Gastrocnemius medialis (tissue), 4 donors: ENCODE measurements around the gene PTPRR. TPM values are rescaled to one million over a fixed set of nuclear protein-coding genes. Genes with fewer than 3 reads are reported as not detected.

ENCODE experiments used
- ATAC-seq, 2 donors: fragments of 150-250 bp; one replicate each; pipeline ENCODE4 v1.9.1; 2016
- DNase-seq, 2 donors: peaks; one replicate each; pipeline ENCODE4 v3.0.0-alpha.2; 2019
- H3K27ac ChIP-seq, 4 donors: fragments of 200-600 bp; sonication (generic); 1 replicate in 1 of 4; 2 replicates in 3 of 4; pipeline ENCODE4 v1.5.1; 2016 to 2018; ENCODE audit warnings: mild to moderate bottlenecking in 2 of 4, moderate library complexity in 1 of 4
- H3K27me3 ChIP-seq, 3 donors: fragments of 200-600 bp; sonication (generic) in 2 of 3; 1 replicate in 1 of 3; 2 replicates in 2 of 3; pipeline versions ENCODE4 v1.5.1 to v1.6.0; 2016 to 2019; ENCODE audit warnings: mild to moderate bottlenecking in 1 of 3, moderate library complexity in 1 of 3
- H3K36me3 ChIP-seq, 2 donors: fragments of 200-600 bp; sonication (generic) in 1 of 2; one replicate each; pipeline ENCODE4 v1.5.1; 2017 to 2018
- H3K4me1 ChIP-seq, 2 donors: fragments of 200-600 bp; sonication (generic) in 1 of 2; one replicate each; pipeline ENCODE4 v1.5.1; 2016 to 2017; ENCODE audit warnings: mild to moderate bottlenecking in 2 of 2
- H3K4me3 ChIP-seq, 4 donors: fragments of 200-600 bp; sonication (generic) in 3 of 4; 1 replicate in 1 of 4; 2 replicates in 3 of 4; pipeline ENCODE4 v1.5.1; 2016 to 2019; ENCODE audit warnings: mild to moderate bottlenecking in 2 of 4
- H3K9me3 ChIP-seq, 3 donors: fragments of 200-600 bp; sonication (generic) in 2 of 3; 1 replicate in 1 of 3; 2 replicates in 2 of 3; pipeline ENCODE4 v1.5.1; 2016 to 2019
- POLR2A ChIP-seq, 2 donors: fragments of 450-650 bp; IDR thresholded peaks; one replicate each; pipeline ENCODE4 v1.6.1; 2017; ENCODE audit warnings: antibody characterized with exemption in 2 of 2, mild to moderate bottlenecking in 2 of 2, moderate library complexity in 2 of 2
- in situ Hi-C, 4 donors: fragments of 200-750 bp; cut with MboI; loops; one replicate each; pipeline versions ENCODE4 v1.15.0 to v1.8.0; 2017; ENCODE audit warnings: low sequenced_read_pairs in 4 of 4
- intact Hi-C: fragments of 100-400 bp; cut with DNase I; formaldehyde crosslinking; loops from one replicate; pipeline ENCODE4 v1.15.1; 2023; ENCODE audit warnings: low total_unique reads
- total RNA-seq, 4 donors: library from RNA; depleted of rRNA; stranded (reverse); fragments of >200 nt; gene quantifications; one replicate each; pipeline versions ENCODE4 v1.1.0 to v1.2.3, GENCODE V29; 2016
- TF ChIP-seq, protein P1 (sequence below), 5 experiments: fragments of 450-650 bp in 3 of 5; fragments of 200-600 bp in 2 of 5; sonication (generic) in 2 of 5; IDR thresholded peaks in 4 of 5; conservative IDR thresholded peaks in 1 of 5; 1 replicate in 4 of 5; 2 replicates in 1 of 5; pipeline ENCODE4 v1.5.1; 2016 to 2019; ENCODE audit warnings: antibody characterized with exemption in 5 of 5, mild to moderate bottlenecking in 3 of 5, moderate library complexity in 3 of 5

PTPRR gene, protein sequence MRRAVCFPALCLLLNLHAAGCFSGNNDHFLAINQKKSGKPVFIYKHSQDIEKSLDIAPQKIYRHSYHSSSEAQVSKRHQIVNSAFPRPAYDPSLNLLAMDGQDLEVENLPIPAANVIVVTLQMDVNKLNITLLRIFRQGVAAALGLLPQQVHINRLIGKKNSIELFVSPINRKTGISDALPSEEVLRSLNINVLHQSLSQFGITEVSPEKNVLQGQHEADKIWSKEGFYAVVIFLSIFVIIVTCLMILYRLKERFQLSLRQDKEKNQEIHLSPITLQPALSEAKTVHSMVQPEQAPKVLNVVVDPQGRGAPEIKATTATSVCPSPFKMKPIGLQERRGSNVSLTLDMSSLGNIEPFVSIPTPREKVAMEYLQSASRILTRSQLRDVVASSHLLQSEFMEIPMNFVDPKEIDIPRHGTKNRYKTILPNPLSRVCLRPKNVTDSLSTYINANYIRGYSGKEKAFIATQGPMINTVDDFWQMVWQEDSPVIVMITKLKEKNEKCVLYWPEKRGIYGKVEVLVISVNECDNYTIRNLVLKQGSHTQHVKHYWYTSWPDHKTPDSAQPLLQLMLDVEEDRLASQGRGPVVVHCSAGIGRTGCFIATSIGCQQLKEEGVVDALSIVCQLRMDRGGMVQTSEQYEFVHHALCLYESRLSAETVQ
- under 1 TPM in 2 of 4 donors, not detected in 2; 0.18 to 0.20 TPM for total RNA-seq

DNA sequence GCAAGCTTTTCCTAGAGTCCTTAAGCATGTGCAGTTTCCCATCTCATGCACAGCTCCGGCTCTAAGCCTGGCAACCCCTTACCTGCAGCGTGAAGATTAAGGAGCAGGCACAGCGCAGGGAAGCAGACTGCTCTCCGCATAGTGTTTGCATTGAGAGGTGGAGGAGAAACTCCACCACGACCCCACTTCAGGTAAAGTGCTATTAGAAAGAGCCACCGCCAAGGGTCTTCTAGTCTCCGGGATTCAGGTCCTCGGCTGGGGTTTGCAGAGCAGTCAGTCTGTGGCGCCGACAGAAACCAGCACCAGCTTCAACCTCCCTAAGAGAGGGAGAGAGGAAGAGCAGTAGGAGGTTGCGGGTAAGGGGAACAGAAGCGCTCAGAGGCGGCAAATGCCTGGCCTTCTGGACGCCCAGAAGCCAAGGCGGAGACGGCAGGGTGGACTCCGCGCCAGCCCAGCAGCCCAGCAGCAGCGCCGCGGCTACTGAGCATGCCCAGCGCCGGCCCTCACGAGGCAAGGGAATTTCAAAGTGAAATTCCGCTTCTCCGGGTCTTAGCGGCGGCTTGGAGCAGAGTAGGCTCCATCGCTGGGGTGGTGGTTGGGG lies at the start of gene PTPRR:
TSS of gene PTPRR (minus strand) at position 488 of the 601 bp plus-strand sequence. CDS start at position 140, 348 bp downstream.
- peaks cover 0 to 8% (median 3%) of the 10 kb centered on the region in 3 donors for H3K27me3 ChIP-seq
- H3K9me3 ChIP-seq: no peaks in the 10 kb centered on the region
- in situ Hi-C loops: no loop called here
- no peak for ATAC-seq
- no peak for DNase-seq
- H3K4me1 ChIP-seq: no peaks in the 10 kb centered on the region
- H3K27ac ChIP-seq: no peak within 1 kb of the TSS
- intact Hi-C loops: no loop called here
- TF ChIP-seq, protein P1, sequence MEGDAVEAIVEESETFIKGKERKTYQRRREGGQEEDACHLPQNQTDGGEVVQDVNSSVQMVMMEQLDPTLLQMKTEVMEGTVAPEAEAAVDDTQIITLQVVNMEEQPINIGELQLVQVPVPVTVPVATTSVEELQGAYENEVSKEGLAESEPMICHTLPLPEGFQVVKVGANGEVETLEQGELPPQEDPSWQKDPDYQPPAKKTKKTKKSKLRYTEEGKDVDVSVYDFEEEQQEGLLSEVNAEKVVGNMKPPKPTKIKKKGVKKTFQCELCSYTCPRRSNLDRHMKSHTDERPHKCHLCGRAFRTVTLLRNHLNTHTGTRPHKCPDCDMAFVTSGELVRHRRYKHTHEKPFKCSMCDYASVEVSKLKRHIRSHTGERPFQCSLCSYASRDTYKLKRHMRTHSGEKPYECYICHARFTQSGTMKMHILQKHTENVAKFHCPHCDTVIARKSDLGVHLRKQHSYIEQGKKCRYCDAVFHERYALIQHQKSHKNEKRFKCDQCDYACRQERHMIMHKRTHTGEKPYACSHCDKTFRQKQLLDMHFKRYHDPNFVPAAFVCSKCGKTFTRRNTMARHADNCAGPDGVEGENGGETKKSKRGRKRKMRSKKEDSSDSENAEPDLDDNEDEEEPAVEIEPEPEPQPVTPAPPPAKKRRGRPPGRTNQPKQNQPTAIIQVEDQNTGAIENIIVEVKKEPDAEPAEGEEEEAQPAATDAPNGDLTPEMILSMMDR (IDR thresholded peaks at IDR 0.05 in 4 of 5, conservative IDR thresholded peaks at IDR 0.05 in 1 of 5): no peak
- no peak for TF ChIP-seq POLR2A (IDR thresholded peaks at IDR 0.05)
- peak within 1 kb of the TSS in 2 of 4 donors; percentile 17 to 31 for H3K4me3 ChIP-seq
- no peaks in the 10 kb centered on the region for H3K36me3 ChIP-seq

- ATAC-seq (no peak), DNase-seq (no peak)
- TF ChIP-seq POLR2A (IDR thresholded peaks at IDR 0.05): no peak
- TF ChIP-seq, protein P1 (IDR thresholded peaks at IDR 0.05 in 4 of 5, conservative IDR thresholded peaks at IDR 0.05 in 1 of 5): no peak
- intact Hi-C loops (no loop called here), in situ Hi-C loops (no loop called here)
- H3K36me3 ChIP-seq: no peaks in the 10 kb centered on the region
- H3K4me3 ChIP-seq: no peak overlapping the region
- H3K27me3 ChIP-seq: no peaks in the 10 kb centered on the region
- H3K4me1 ChIP-seq: no peaks in the 10 kb centered on the region
- no peaks in the 10 kb centered on the region for H3K9me3 ChIP-seq
- H3K27ac ChIP-seq: no peak overlapping the region
These were observed 46.7 kb upstream of the PTPRR start for GRCh38 chr12:70966996-70967790.

GRCh38 chr12:70966046-70966445 lies 45.5 kb upstream of the PTPRR start:
- H3K4me1 ChIP-seq: no peaks in the 10 kb centered on the region
- ATAC-seq (no peak), DNase-seq (no peak)
- H3K9me3 ChIP-seq: no peaks in the 10 kb centered on the region
- intact Hi-C loops: no loop called here
- H3K36me3 ChIP-seq: no peaks in the 10 kb centered on the region
- no peak for TF ChIP-seq POLR2A (IDR thresholded peaks at IDR 0.05)
- TF ChIP-seq, protein P1 (IDR thresholded peaks at IDR 0.05 in 4 of 5, conservative IDR thresholded peaks at IDR 0.05 in 1 of 5): no peak
- no peaks in the 10 kb centered on the region for H3K27me3 ChIP-seq
- in situ Hi-C loops: no loop called here
- H3K27ac ChIP-seq: no peak overlapping the region
- no peak overlapping the region for H3K4me3 ChIP-seq

GRCh38 chr12:70964867-70965510 lies 44.5 kb upstream of the PTPRR start:
- in situ Hi-C loops: no loop called here
- intact Hi-C loops: no loop called here

More at GRCh38 chr12:70964867-70965510, 44.5 kb upstream of the PTPRR start:
- no peak for TF ChIP-seq POLR2A (IDR thresholded peaks at IDR 0.05)
- TF ChIP-seq, protein P1 (IDR thresholded peaks at IDR 0.05 in 4 of 5, conservative IDR thresholded peaks at IDR 0.05 in 1 of 5): no peak
- no peak overlapping the region for H3K27ac ChIP-seq
- no peaks in the 10 kb centered on the region for H3K9me3 ChIP-seq
- no peak overlapping the region for H3K4me3 ChIP-seq
- no peaks in the 10 kb centered on the region for H3K27me3 ChIP-seq
- H3K36me3 ChIP-seq: no peaks in the 10 kb centered on the region
- ATAC-seq (no peak), DNase-seq (no peak)
- no peaks in the 10 kb centered on the region for H3K4me1 ChIP-seq
